ENCODE data around the gene CYREN. TPM values are rescaled to one million over a fixed set of nuclear protein-coding genes. Genes with fewer than 3 reads are reported as not detected.

CYREN gene
- total RNA-seq, 2 donors from 2014 or later: 34.5 to 37.6 TPM

DNA sequence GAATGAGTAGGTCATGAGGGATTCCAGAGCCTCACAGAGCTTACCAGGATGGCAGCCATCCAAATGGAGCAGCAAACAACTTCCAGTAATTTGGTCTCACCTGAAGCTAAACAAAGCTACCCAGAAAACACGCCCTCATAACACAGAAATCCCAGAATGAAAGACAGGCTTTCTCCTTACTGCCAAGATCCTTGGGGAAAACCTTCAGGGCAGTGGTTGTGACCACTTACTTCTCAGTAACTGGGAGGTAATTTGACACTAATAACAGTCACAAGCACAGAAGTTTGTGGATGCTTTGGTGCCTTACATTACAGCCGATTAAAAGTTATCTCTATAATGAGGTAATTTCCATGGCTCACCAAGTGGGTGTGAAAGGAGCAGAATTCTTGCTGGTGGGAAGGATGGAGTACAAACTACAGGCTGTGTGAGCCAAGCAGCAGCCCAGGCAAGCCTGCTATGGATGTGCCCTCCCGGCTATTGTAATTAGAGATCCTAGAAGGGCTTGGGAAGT is 30.4 kb upstream of the CYREN start:
- Histone ChIP-seq H3K4me3 (no peak overlapping the region), H3K9ac (ENCODE audit: low read depth in 2 of 2, low read length in 2 of 2) (no peak overlapping the region), H3K4me1 (no peaks in the 10 kb centered on the region), H3K36me3 (no peaks in the 10 kb centered on the region), H3K27ac (no peak overlapping the region), H3K9me3 (no peaks in the 10 kb centered on the region), H3K27me3 (no peaks in the 10 kb centered on the region)
- TF ChIP-seq, protein P1, sequence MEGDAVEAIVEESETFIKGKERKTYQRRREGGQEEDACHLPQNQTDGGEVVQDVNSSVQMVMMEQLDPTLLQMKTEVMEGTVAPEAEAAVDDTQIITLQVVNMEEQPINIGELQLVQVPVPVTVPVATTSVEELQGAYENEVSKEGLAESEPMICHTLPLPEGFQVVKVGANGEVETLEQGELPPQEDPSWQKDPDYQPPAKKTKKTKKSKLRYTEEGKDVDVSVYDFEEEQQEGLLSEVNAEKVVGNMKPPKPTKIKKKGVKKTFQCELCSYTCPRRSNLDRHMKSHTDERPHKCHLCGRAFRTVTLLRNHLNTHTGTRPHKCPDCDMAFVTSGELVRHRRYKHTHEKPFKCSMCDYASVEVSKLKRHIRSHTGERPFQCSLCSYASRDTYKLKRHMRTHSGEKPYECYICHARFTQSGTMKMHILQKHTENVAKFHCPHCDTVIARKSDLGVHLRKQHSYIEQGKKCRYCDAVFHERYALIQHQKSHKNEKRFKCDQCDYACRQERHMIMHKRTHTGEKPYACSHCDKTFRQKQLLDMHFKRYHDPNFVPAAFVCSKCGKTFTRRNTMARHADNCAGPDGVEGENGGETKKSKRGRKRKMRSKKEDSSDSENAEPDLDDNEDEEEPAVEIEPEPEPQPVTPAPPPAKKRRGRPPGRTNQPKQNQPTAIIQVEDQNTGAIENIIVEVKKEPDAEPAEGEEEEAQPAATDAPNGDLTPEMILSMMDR (IDR thresholded peaks at IDR 0.05): no peak
- no peak for DNase-seq
- intact Hi-C loops (cut with DNase I): no loop called here

DNA sequence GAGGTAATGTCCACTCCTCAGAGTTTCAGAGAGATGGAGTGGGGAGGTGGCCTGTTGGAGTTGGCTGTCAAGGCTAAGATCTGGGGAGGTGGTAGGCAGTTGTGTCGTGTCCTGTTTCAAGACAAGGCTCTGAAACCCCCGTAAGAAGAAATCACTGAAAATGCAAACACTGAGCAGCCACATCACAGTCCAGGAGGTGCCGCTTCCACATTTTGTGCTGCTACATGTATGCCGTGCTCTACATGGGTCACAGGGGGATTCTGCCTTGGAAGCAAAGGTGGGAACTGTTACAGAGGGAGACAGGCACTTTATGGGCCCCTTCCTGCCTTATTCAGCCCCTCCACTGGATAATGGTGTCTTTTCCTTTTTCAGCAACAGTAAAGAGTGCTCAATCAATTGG is 28.9 kb upstream of the CYREN start:
- H3K27ac ChIP-seq: no peak overlapping the region
- DNase-seq: no peak
- no peaks in the 10 kb centered on the region for H3K4me1 ChIP-seq
- H3K9me3 ChIP-seq: no peaks in the 10 kb centered on the region
- no peaks in the 10 kb centered on the region for H3K36me3 ChIP-seq
- TF ChIP-seq, protein P1 (IDR thresholded peaks at IDR 0.05): no peak
- H3K9ac ChIP-seq (ENCODE audit: low read depth in 2 of 2, low read length in 2 of 2): no peak overlapping the region
- intact Hi-C loops (cut with DNase I): no loop called here
- H3K4me3 ChIP-seq: no peak overlapping the region
- no peaks in the 10 kb centered on the region for H3K27me3 ChIP-seq

DNA sequence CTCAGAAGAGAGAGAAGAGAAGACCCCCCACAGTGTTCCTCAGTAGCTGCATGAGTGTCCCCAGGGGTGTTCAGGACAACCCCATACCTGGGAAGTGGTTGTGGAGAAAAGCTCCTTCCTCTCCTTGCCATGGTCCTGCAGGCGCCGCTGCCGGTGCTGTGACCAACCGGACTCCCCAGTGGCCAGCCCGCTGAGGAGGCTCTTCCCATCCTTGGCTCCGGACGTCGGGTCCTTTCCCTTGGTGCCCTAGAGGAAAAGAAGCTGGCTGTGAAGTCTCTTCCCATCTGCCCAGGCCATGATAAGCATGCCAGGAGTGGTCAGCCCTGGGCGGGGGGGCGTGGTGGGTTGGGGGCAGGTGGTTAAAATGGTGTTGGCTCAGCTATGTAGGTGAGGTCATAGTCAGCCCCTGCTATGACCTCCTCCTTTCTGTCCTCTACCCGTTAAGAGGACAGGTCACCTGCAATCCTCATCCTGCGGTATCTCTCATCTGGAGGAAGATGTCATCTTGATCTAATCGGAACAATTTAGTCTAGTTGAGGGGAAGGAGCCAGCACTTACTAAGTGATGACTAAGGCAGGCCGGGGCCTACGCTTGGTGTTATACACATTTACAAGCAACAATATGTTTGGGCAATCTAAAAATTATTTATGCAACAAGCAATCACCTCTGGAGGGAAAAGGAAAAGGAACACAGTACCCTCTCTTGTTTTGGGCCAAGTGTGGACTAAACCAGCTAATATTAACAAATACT is 27.6 kb upstream of the CYREN start:
- H3K9ac ChIP-seq (ENCODE audit: low read depth in 2 of 2, low read length in 2 of 2): no peak overlapping the region
- no peaks in the 10 kb centered on the region for H3K4me1 ChIP-seq
- H3K27ac ChIP-seq: no peak overlapping the region
- no peaks in the 10 kb centered on the region for H3K36me3 ChIP-seq
- intact Hi-C loops (cut with DNase I): no loop called here
- H3K4me3 ChIP-seq: no peak overlapping the region
- no peak for DNase-seq
- TF ChIP-seq, protein P1 (IDR thresholded peaks at IDR 0.05): no peak
- no peaks in the 10 kb centered on the region for H3K9me3 ChIP-seq
- H3K27me3 ChIP-seq: no peaks in the 10 kb centered on the region

DNA sequence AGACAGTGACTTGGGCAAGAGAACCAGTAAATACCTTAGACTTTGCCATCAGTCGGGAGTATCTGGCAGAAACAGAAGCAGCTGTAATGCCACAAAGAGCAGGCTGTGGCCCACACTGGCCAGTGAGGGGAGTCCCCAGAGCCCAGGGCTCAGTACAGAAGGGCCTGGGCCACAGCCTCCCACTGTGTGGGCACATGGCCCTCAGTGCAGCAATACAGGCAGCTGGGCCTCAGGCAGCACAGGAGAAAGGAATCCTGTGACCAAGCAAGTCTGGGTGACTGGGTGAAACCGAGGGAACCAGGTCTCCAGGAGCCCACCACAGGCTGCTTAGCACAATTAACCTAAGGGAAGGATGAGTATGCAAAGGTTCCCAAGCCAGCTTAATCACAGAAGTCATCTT is 26.8 kb upstream of the CYREN start:
- Histone ChIP-seq H3K27ac (no peak overlapping the region), H3K4me3 (no peak overlapping the region), H3K4me1 (no peaks in the 10 kb centered on the region), H3K9ac (ENCODE audit: low read depth in 2 of 2, low read length in 2 of 2) (no peak overlapping the region), H3K36me3 (no peaks in the 10 kb centered on the region), H3K9me3 (no peaks in the 10 kb centered on the region), H3K27me3 (no peaks in the 10 kb centered on the region)
- intact Hi-C loops (cut with DNase I): no loop called here
- no peak for DNase-seq
- TF ChIP-seq, protein P1 (IDR thresholded peaks at IDR 0.05): no peak

DNA sequence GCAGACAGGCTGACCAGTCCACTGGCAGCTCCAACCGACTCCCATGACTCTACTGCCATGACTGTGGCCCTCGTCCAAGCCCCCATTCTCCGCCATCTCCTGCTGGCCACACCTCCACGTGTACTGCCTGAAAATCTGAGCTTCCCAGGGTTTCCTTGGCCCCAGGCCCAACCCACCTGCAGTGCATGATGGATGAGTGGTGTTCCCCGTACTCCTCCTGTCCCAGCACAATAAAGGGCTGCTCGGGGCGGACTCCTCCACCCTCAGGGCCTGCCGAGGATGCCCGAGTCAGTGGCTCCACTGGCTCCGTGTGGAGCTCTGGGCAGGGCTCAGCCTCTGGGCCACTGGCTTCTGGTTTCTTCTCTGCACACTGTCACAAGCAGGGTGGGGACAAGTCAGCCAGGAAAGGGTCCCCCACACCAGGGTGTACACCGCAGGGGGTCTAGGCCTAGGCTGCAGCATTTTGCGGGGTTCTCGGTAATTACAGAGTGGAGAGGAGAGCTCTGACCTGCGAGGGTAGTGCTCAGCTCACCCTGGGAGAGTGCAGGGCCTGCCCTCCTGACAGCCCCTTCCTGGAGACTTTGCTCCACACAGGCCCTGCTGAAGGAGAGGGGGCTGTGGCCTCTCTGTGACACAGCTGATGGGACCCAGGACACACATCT is 25.6 kb upstream of the CYREN start:
- H3K9me3 ChIP-seq: no peaks in the 10 kb centered on the region
- H3K27me3 ChIP-seq: no peaks in the 10 kb centered on the region
- H3K9ac ChIP-seq (ENCODE audit: low read depth in 2 of 2, low read length in 2 of 2): no peak overlapping the region
- no peak for DNase-seq
- H3K4me3 ChIP-seq: no peak overlapping the region
- intact Hi-C loops (cut with DNase I): no loop called here
- TF ChIP-seq, protein P1 (IDR thresholded peaks at IDR 0.05): no peak
- H3K4me1 ChIP-seq: no peaks in the 10 kb centered on the region
- no peaks in the 10 kb centered on the region for H3K36me3 ChIP-seq
- H3K27ac ChIP-seq: no peak overlapping the region
